GM18511 (cell line): ENCODE results near the gene POU2AF3.

Experiments
- ATAC-seq: cut with Tn5 transposase; IDR thresholded peaks from one replicate; pipeline ENCODE4 v1.9.1; 2021; ENCODE audit warnings: mild to moderate bottlenecking, moderate library complexity; ENCODE audit not compliant: unreplicated experiment

The POU2AF3 gene

GRCh38 chr11:111325259-111325658 is 26.9 kb downstream of the POU2AF3 start:
- no peak for ATAC-seq

GRCh38 chr11:111326824-111327223 is 28.5 kb downstream of the POU2AF3 start:
- no peak for ATAC-seq

- ATAC-seq = no peak
Observed at GRCh38 chr11:111327908-111328624, 29.7 kb downstream of the POU2AF3 start.

- no peak for ATAC-seq
Observed at GRCh38 chr11:111329306-111330204, 31.2 kb downstream of the POU2AF3 start.

GRCh38 chr11:111330234-111330893 is 32.0 kb downstream of the POU2AF3 start:
- ATAC-seq = no peak

GRCh38 chr11:111331711-111332479 is 33.5 kb downstream of the POU2AF3 start:
- no peak for ATAC-seq

- ATAC-seq = no peak
Observed at GRCh38 chr11:111334532-111335502, 36.5 kb downstream of the POU2AF3 start.

GRCh38 chr11:111335549-111335948 is 37.2 kb downstream of the POU2AF3 start:
- ATAC-seq = no peak

- no peak for ATAC-seq
Observed at GRCh38 chr11:111336062-111336461, 37.7 kb downstream of the POU2AF3 start.

GRCh38 chr11:111336582-111337256 is 38.4 kb downstream of the POU2AF3 start:
- no peak for ATAC-seq

- ATAC-seq = no peak
Observed at GRCh38 chr11:111339758-111340388, 41.5 kb downstream of the POU2AF3 start.

- no peak for ATAC-seq
Observed at GRCh38 chr11:111342329-111342728, 44.0 kb downstream of the POU2AF3 start.

GRCh38 chr11:111344032-111344431 is 45.7 kb downstream of the POU2AF3 start:
- ATAC-seq = no peak

- ATAC-seq = no peak
Observed at GRCh38 chr11:111347002-111347722, 48.8 kb downstream of the POU2AF3 start.

GRCh38 chr11:111347723-111348115 is 49.4 kb downstream of the POU2AF3 start:
- ATAC-seq = no peak

- ATAC-seq = no peak
Observed at GRCh38 chr11:111348147-111348546, 49.8 kb downstream of the POU2AF3 start.

GRCh38 chr11:111349191-111349695 is 50.9 kb downstream of the POU2AF3 start:
- ATAC-seq = peak; percentile 42

- no peak for ATAC-seq
Observed at GRCh38 chr11:111350811-111351210, 52.5 kb downstream of the POU2AF3 start.
